IPS-15b (cell line): Measurements from ENCODE around the gene NACC2.

Experiments used
- H3K27me3 ChIP-seq: one replicate; pipeline ENCODE4 v1.6.1; 2013; ENCODE audit warnings: low read length; ENCODE audit not compliant: control insufficient read depth, insufficient read depth
- H3K36me3 ChIP-seq: one replicate; pipeline ENCODE4 v1.6.1; 2013; ENCODE audit warnings: low read length; ENCODE audit not compliant: control insufficient read depth, insufficient read depth
- H3K4me1 ChIP-seq: one replicate; pipeline ENCODE4 v1.6.1; 2013; ENCODE audit warnings: mild to moderate bottlenecking, low read length; ENCODE audit not compliant: control insufficient read depth, insufficient read depth
- H3K4me3 ChIP-seq: one replicate; pipeline ENCODE4 v1.5.1; 2013; ENCODE audit warnings: low read depth, low read length
- H3K9ac ChIP-seq: one replicate; pipeline ENCODE4 v1.6.1; 2013; ENCODE audit warnings: low read depth, mild to moderate bottlenecking, low read length
- H3K9me3 ChIP-seq: one replicate; pipeline ENCODE4 v1.6.1; 2013; ENCODE audit warnings: mild to moderate bottlenecking, low read length; ENCODE audit not compliant: control insufficient read depth, insufficient read depth

NACC2 gene

GRCh38 chr9:136022731-136023409 lies 72.2 kb downstream of the NACC2 start:
- H3K9me3 ChIP-seq: no peaks in the 10 kb centered on the region
- H3K9ac ChIP-seq: no peak overlapping the region
- no peaks in the 10 kb centered on the region for H3K27me3 ChIP-seq
- H3K4me3 ChIP-seq: no peak overlapping the region
- peaks cover 4% of the 10 kb centered on the region for H3K36me3 ChIP-seq
- peaks cover 3% of the 10 kb centered on the region for H3K4me1 ChIP-seq

DNA sequence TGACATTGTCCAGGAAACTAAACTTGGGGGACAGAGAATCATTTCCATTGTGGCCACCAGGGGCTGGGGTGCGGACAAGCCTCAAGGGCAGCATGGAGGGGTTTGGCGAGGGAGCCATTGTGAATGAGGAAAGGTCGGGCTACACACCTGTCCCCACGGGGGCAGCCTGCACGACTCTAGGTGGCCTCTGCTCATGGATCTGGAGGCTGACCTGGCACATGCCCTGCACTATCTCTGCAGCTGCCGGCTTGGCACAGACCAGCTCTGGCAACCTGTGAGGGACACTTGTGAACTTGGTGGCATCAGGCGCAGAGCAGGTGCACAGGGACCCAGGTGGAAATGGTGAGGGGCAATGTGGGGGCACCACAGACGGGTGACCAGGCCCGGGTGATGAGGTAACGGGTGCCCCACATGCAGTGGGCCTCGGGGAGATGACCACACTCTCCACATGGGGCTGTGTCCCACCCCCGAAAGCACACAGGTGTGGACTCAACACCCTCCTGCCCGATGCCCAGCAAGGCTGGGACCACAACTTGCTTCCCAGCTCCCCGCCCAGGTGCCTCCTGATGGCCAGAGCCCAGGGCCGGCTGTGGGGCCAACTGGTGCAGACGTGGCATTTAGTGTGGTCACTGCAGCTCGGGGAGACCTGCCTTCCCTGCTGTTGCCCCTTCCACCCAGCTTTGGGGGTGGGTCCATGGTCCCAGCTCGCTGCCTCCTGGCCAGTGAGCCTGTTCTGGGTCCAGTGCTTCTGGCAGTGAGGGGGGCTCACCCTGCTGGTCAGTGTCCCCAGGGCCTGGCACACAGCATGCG lies 73.0 kb downstream of the NACC2 start:
- Histone ChIP-seq H3K4me3 (no peak overlapping the region), H3K27me3 (no peaks in the 10 kb centered on the region), H3K9me3 (no peaks in the 10 kb centered on the region), H3K36me3 (peaks cover 4% of the 10 kb centered on the region), H3K4me1 (peaks cover 3% of the 10 kb centered on the region), H3K9ac (no peak overlapping the region)

GRCh38 chr9:136021171-136021871 lies 73.8 kb downstream of the NACC2 start:
- H3K9ac ChIP-seq: no peak overlapping the region
- no peak overlapping the region for H3K4me3 ChIP-seq
- peaks cover 4% of the 10 kb centered on the region for H3K36me3 ChIP-seq
- no peaks in the 10 kb centered on the region for H3K27me3 ChIP-seq
- peaks cover 3% of the 10 kb centered on the region for H3K4me1 ChIP-seq
- H3K9me3 ChIP-seq: no peaks in the 10 kb centered on the region

- Histone ChIP-seq H3K4me3 (no peak overlapping the region), H3K27me3 (no peaks in the 10 kb centered on the region)
These were observed 74.4 kb downstream of the NACC2 start for GRCh38 chr9:136020671-136021070.

GRCh38 chr9:136020206-136020605 lies 74.9 kb downstream of the NACC2 start:
- H3K27me3 ChIP-seq: no peaks in the 10 kb centered on the region
- H3K36me3 ChIP-seq: peaks cover 4% of the 10 kb centered on the region
- H3K9ac ChIP-seq: no peak overlapping the region

More at GRCh38 chr9:136020671-136021070, 74.4 kb downstream of the NACC2 start:
- Histone ChIP-seq H3K36me3 (peaks cover 4% of the 10 kb centered on the region), H3K9me3 (no peaks in the 10 kb centered on the region), H3K9ac (no peak overlapping the region), H3K4me1 (peaks cover 3% of the 10 kb centered on the region)

GRCh38 chr9:136019681-136020060 lies 75.4 kb downstream of the NACC2 start:
- Histone ChIP-seq H3K27me3 (no peaks in the 10 kb centered on the region), H3K4me3 (no peak overlapping the region), H3K9ac (no peak overlapping the region), H3K9me3 (no peaks in the 10 kb centered on the region), H3K4me1 (peaks cover 3% of the 10 kb centered on the region), H3K36me3 (peaks cover 7% of the 10 kb centered on the region)

More at GRCh38 chr9:136020206-136020605, 74.9 kb downstream of the NACC2 start:
- Histone ChIP-seq H3K9me3 (no peaks in the 10 kb centered on the region), H3K4me1 (peaks cover 3% of the 10 kb centered on the region), H3K4me3 (no peak overlapping the region)

DNA sequence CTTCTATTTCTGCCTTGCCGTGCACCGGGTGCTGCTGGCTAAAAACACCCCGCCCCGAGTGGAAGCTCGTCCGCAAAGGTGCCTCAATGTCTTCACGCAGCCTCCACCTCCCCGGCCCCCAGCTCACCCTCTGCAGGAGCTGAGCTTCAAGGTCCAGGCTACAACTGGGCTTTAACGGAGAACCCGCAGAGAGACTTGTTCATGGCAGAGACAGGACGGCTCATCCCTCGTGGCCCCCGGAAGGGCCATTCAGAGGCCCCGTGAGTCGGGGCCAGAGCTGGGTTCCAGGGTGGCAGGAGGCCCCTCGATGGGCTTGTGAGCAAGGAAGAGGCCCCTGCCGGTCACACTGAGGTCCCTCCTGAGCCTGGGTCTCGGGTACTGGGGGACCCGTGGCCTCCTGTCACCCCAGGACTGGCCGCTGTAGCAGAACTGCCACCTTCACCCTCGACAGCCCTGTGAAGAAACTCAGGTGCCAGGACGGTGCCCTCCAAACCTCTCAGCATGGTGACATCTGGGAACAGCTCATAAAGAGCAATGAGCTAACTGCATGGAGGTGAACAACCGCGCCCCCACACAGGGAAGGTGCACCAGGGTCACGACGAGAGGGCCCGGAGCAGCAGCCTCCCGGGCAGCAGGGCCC lies 75.9 kb downstream of the NACC2 start:
- H3K4me3 ChIP-seq: no peak overlapping the region
- H3K4me1 ChIP-seq: peaks cover 3% of the 10 kb centered on the region
- peaks cover 8% of the 10 kb centered on the region for H3K36me3 ChIP-seq
- H3K27me3 ChIP-seq: no peaks in the 10 kb centered on the region
- H3K9ac ChIP-seq: no peak overlapping the region
- H3K9me3 ChIP-seq: no peaks in the 10 kb centered on the region

DNA sequence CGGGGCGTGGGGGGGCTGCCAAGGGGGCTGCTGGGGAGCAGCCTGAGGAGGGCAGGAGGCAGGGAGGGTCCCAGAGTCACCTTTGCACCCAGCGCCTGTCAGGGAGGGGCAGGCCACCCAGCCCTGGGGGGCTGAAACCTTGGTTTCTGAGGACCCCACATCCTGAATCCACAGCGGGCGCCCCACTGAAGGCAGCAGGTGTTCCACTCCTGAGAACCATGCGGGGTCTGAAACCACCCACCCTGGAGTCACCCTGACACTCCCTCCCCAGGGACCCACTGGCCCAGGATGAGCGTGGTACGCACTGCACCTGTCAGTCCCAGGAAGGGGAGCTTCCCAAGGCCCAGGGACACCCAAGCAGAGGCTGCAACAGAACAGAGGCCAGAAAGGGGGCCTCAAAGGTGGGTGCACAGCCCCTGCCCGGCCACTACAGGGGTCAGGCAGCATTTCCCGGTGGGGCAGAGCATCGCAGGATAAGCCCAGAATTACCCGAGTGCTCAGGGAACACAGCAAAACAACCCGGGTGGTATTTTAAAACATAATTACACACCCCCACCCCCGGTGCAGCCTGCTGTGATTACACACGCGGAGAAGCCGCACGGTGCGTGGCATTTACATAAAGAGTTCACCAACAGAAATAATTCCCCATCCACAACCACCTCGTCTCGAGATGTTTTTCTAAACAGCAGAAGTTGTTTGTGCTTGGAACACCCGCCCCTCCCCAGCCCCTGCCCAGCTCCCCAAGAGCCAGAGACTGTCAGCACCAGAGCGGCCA lies 76.6 kb downstream of the NACC2 start:
- no peak overlapping the region for H3K4me3 ChIP-seq
- no peaks in the 10 kb centered on the region for H3K27me3 ChIP-seq
- H3K4me1 ChIP-seq: peaks cover 3% of the 10 kb centered on the region
- no peaks in the 10 kb centered on the region for H3K9me3 ChIP-seq
- peaks cover 7% of the 10 kb centered on the region for H3K36me3 ChIP-seq
- H3K9ac ChIP-seq: no peak overlapping the region

- Histone ChIP-seq H3K4me1 (peaks cover 3% of the 10 kb centered on the region), H3K9me3 (no peaks in the 10 kb centered on the region), H3K36me3 (peaks cover 4% of the 10 kb centered on the region), H3K9ac (no peak overlapping the region), H3K4me3 (no peak overlapping the region), H3K27me3 (no peaks in the 10 kb centered on the region)
These were observed 77.5 kb downstream of the NACC2 start for GRCh38 chr9:136017289-136018190.

- Histone ChIP-seq H3K27me3 (no peaks in the 10 kb centered on the region), H3K9me3 (no peaks in the 10 kb centered on the region), H3K4me1 (peaks cover 3% of the 10 kb centered on the region), H3K4me3 (no peak overlapping the region), H3K36me3 (peaks cover 4% of the 10 kb centered on the region), H3K9ac (no peak overlapping the region)
These were observed 78.4 kb downstream of the NACC2 start for GRCh38 chr9:136016572-136017288.
